GM12878 (cell line): ENCODE data around the gene RGS19. TPM values are rescaled to one million over a fixed set of nuclear protein-coding genes. Genes with fewer than 3 reads are reported as not detected.

ENCODE experiments used
- ATAC-seq: fragments of 200-7000 bp; cut with Tn5 transposase; 3 replicates; pipeline ENCODE4 v1.9.1; 2020; ENCODE audit warnings: mild to moderate bottlenecking, moderate library complexity
- BruUV-seq: library from RNA; stranded (reverse); fragments of 400-500 nt; replicated peaks from 2 replicates; lab custom pipeline; 2021; lab: Mats Ljungman, UMichigan
- CTCF ChIA-PET: fragments of 300-600 bp; sonication (Branson Sonifier 250); formaldehyde crosslinking; extraction: SDS; loops from one replicate; lab custom pipeline; 2021; ENCODE audit warnings: inconsistent platforms; lab: Yijun Ruan, JAX
- POLR2A ChIA-PET: fragments of 350-600 bp; formaldehyde crosslinking; extraction: SDS; loops from one replicate; lab custom pipeline; 2021; ENCODE audit warnings: inconsistent platforms; lab: Charles Lee
- RAD21 ChIA-PET: fragments of 300-600 bp; sonication (Branson Sonifier 250); formaldehyde crosslinking; loops from one replicate; lab custom pipeline; 2023; ENCODE audit warnings: antibody characterized with exemption; ENCODE audit not compliant: unreplicated experiment; lab: Charles Lee
- SMC1A ChIA-PET: fragments of 300-600 bp; sonication (Branson Sonifier 250); formaldehyde crosslinking; loops from one replicate; lab custom pipeline; 2023; ENCODE audit not compliant: unreplicated experiment, uncharacterized antibody; lab: Charles Lee
- DNase-seq: peaks from one replicate; pipeline ENCODE4 v3.0.0-alpha.2; 2011; ENCODE audit warnings: low read depth, low spot score
- FAIRE-seq: peaks from 3 replicates; lab custom pipeline; 2011; peaks lifted over from hg19 to GRCh38; lab: Jason Lieb, UNC
- H2AFZ ChIP-seq: 2 replicates; pipeline ENCODE4 v1.6.0; 2011; ENCODE audit warnings: low read depth, low read length, control low read depth; ENCODE audit not compliant: control insufficient read depth
- H3K27ac ChIP-seq: 2 replicates; pipeline ENCODE4 v1.5.1; 2011; ENCODE audit warnings: control low read depth; ENCODE audit not compliant: control insufficient read depth, insufficient read depth
- H3K27me3 ChIP-seq, 2 experiments: replicated peaks in 1 of 2; 2 replicates each; pipeline versions ENCODE4 v1.6.0 to v1.6.1; 2011; ENCODE audit warnings: low read length in 1 of 2; ENCODE audit not compliant: control insufficient read depth in 2 of 2, insufficient read depth in 2 of 2
- H3K36me3 ChIP-seq, 2 experiments: 2 replicates each; pipeline ENCODE4 v1.5.1; 2011; ENCODE audit warnings: low read length in 1 of 2; ENCODE audit not compliant: control insufficient read depth in 2 of 2, insufficient read depth in 2 of 2
- H3K4me1 ChIP-seq: 2 replicates; pipeline ENCODE4 v1.6.1; 2011; ENCODE audit warnings: mild to moderate bottlenecking, low read length, moderate library complexity, mixed read lengths; ENCODE audit not compliant: control insufficient read depth, insufficient read depth
- H3K4me2 ChIP-seq: 2 replicates; pipeline ENCODE4 v1.6.0; 2011; ENCODE audit warnings: control low read depth; ENCODE audit not compliant: control insufficient read depth, insufficient read depth
- H3K4me3 ChIP-seq: fragments of 200-600 bp; sonication (generic); 2 replicates; pipeline ENCODE4 v1.5.1; 2016
- H3K79me2 ChIP-seq: 2 replicates; pipeline ENCODE4 v1.6.0; 2011; ENCODE audit warnings: low read length; ENCODE audit not compliant: control insufficient read depth, insufficient read depth
- H3K9ac ChIP-seq: 2 replicates; pipeline ENCODE4 v1.8.0; 2011; ENCODE audit warnings: low read length, control low read depth, mixed read lengths; ENCODE audit not compliant: control insufficient read depth, insufficient read depth
- H3K9me3 ChIP-seq: replicated peaks from 3 replicates; pipeline ENCODE4 v1.5.1; 2011; ENCODE audit warnings: mild to moderate bottlenecking, low read length; ENCODE audit not compliant: control insufficient read depth, insufficient read depth
- H4K20me1 ChIP-seq: 2 replicates; pipeline ENCODE4 v1.6.0; 2011; ENCODE audit not compliant: control insufficient read depth, insufficient read depth
- MAX ChIP-seq: IDR thresholded peaks from 2 replicates; pipeline ENCODE4 v1.6.1; 2012; ENCODE audit warnings: low read depth, low read length, improper control_type of control experiment
- MYC ChIP-seq: IDR thresholded peaks from 2 replicates; pipeline ENCODE4 v1.6.1; 2011; ENCODE audit warnings: mild to moderate bottlenecking, low read length, moderate library complexity, inconsistent platforms; ENCODE audit not compliant: insufficient read depth, insufficient replicate concordance, insufficient read length, severe bottlenecking
- POLR2A ChIP-seq: IDR thresholded peaks from 2 replicates; pipeline ENCODE4 v1.6.1; 2011; ENCODE audit warnings: low read depth, mild to moderate bottlenecking, low read length
- SIN3A ChIP-seq: IDR thresholded peaks from 2 replicates; pipeline ENCODE4 v1.6.1; 2012; ENCODE audit warnings: low read depth, low read length, improper control_type of control experiment
- SKIL ChIP-seq: fragments of 450-650 bp; IDR thresholded peaks from 2 replicates; pipeline ENCODE4 v1.6.1; 2017; ENCODE audit warnings: mild to moderate bottlenecking, low read depth, inconsistent platforms; ENCODE audit not compliant: poor library complexity, severe bottlenecking
- TCF12 ChIP-seq: IDR thresholded peaks from 2 replicates; pipeline ENCODE4 v1.6.1; 2011; ENCODE audit warnings: low read depth, mild to moderate bottlenecking, low read length
- TCF7 ChIP-seq: IDR thresholded peaks from 2 replicates; pipeline ENCODE4 v1.6.1; 2014; ENCODE audit warnings: antibody characterized with exemption, borderline replicate concordance
- WGBS: methylation state at CpG from one replicate; pipeline ENCODE4 v1.1.6; 2016; ENCODE audit warnings: low lambda C conversion rate; ENCODE audit not compliant: insufficient replicate concordance, insufficient coverage; ENCODE audit errors: missing lambda C conversion rate; 5-methylcytosine and 5-hydroxymethylcytosine counted together
- in situ Hi-C: fragments of 300-500 bp; cut with MboI; formaldehyde crosslinking; loops from 9 replicates; pipeline ENCODE4 v1.14.3; 2018; ENCODE audit warnings: mixed read lengths
- intact Hi-C: fragments of 100-400 bp; cut with micrococcal nuclease; formaldehyde crosslinking; loops from one replicate; pipeline ENCODE4 v1.14.2; 2022; ENCODE audit not compliant: unreplicated experiment
- polyA plus RNA-seq, 11 experiments: library from polyadenylated mRNA; depleted of rRNA in 4 of 11; unstranded in 6 of 11; stranded (reverse) in 5 of 11; fragments of >200 nt; fragmentation: Nextera tagmentation in 4 of 11; fragmentation: Illumina TruSeq in 1 of 11; extraction: Ambion mirVana in 4 of 11; extraction: Trizol in 1 of 11; gene quantifications; 1 replicate in 1 of 11; 2 replicates in 10 of 11; pipeline versions ENCODE4 v1.2.1 to v1.2.3, GENCODE V29; 2011 to 2016; ENCODE audit warnings: inconsistent platforms in 2 of 11, missing spikeins in 2 of 11, low read depth in 1 of 11
- total RNA-seq, 4 experiments: library from RNA; depleted of rRNA in 3 of 4; stranded (reverse); fragments of >200 nt in 3 of 4; fragmentation: Illumina TruSeq in 1 of 4; extraction: Trizol in 1 of 4; gene quantifications; 2 replicates each; pipeline versions ENCODE4 v1.2.1 to v1.2.3, GENCODE V29; 2013 to 2021

The RGS19 gene
- total and polyA plus RNA-seq, 10 of the 15 experiments (the other 5 are each of a cell fraction or from before 2014, with no cell fraction given), result 0.82 to 62.4 (median 39.8) TPM

- 57% methylated on average over 29 of the region's 30 CpGs for WGBS
- FAIRE-seq, result no peak
Measured at GRCh38 chr20:64071341-64072332, 7.7 kb downstream of the RGS19 start.

More at GRCh38 chr20:64071341-64072332, 7.7 kb downstream of the RGS19 start:
- ChIA-PET CTCF (interaction anchor here (0.5 to 2.8 kb wide), 4 partner anchors 14 to 367 kb away, joined by 3 to 7 read pairs (median 4); no protein-coding TSS in a partner anchor), POLR2A (no interaction called here), SMC1A (interaction anchor here (0.6 kb wide), 1 partner anchor 15 kb away, joined by 4 read pairs; no protein-coding TSS in a partner anchor), RAD21 (no interaction called here)
- ATAC-seq (no peak), DNase-seq (no peak)
- Histone ChIP-seq H3K36me3 (peaks cover 3 to 22% of the 10 kb centered on the region in 2 experiments), H4K20me1 (no peaks in the 10 kb centered on the region), H3K4me2 (no peak overlapping the region), H2AFZ (no peak overlapping the region), H3K9me3 (no peaks in the 10 kb centered on the region), H3K27me3 (no peaks in the 10 kb centered on the region), H3K4me1 (peaks cover 8% of the 10 kb centered on the region), H3K4me3 (no peak overlapping the region), H3K27ac (no peak overlapping the region), H3K79me2 (peaks cover 8% of the 10 kb centered on the region), H3K9ac (no peak overlapping the region)
- BruUV-seq, result no TSS peak
- in situ Hi-C loops, result no loop called here
- intact Hi-C loops, result no loop called here
- TF ChIP-seq TCF7, result no peak
- no peak for TF ChIP-seq MAX
- TF ChIP-seq MYC, result no peak
- TF ChIP-seq SKIL, result no peak
- TF ChIP-seq SIN3A, result no peak
- TF ChIP-seq TCF12, result no peak
- peak; percentile 61 for TF ChIP-seq POLR2A
